Kasumi-1 (cell line): Measurements from ENCODE around the gene GABBR2.
A peak's percentile ranks its signal among the peaks of the same experiment; 100 is the strongest.

Experiments
- DNase-seq, 2 experiments: peaks; one replicate each; lab custom pipeline; 2025; lab: John Stamatoyannopoulos, UW

The GABBR2 gene

GRCh38 chr9:98318834-98319478 is 389.8 kb downstream of the GABBR2 start:
- no peak for DNase-seq

GRCh38 chr9:98318041-98318790 is 390.5 kb downstream of the GABBR2 start:
- DNase-seq: no peak

GRCh38 chr9:98317134-98317857 is 391.4 kb downstream of the GABBR2 start:
- DNase-seq: no peak

GRCh38 chr9:98316445-98317133 is 392.1 kb downstream of the GABBR2 start:
- DNase-seq: no peak

- DNase-seq: peak; percentile 79 to 82
These were observed 393.1 kb downstream of the GABBR2 start for GRCh38 chr9:98315551-98316060.

GRCh38 chr9:98315067-98315453 is 393.7 kb downstream of the GABBR2 start:
- DNase-seq: no peak

GRCh38 chr9:98314381-98315066 is 394.2 kb downstream of the GABBR2 start:
- DNase-seq: no peak

- DNase-seq: no peak
These were observed 396.4 kb downstream of the GABBR2 start for GRCh38 chr9:98312365-98312764.

GRCh38 chr9:98311541-98311940 is 397.2 kb downstream of the GABBR2 start:
- no peak for DNase-seq

- DNase-seq: no peak
These were observed 397.9 kb downstream of the GABBR2 start for GRCh38 chr9:98310752-98311392.

- DNase-seq: no peak
These were observed 402.2 kb downstream of the GABBR2 start for GRCh38 chr9:98306384-98307145.

GRCh38 chr9:98304381-98304780 is 404.4 kb downstream of the GABBR2 start:
- no peak for DNase-seq

- no peak for DNase-seq
These were observed 405.1 kb downstream of the GABBR2 start for GRCh38 chr9:98303633-98304125.

- no peak for DNase-seq
These were observed 405.6 kb downstream of the GABBR2 start for GRCh38 chr9:98302938-98303632.

- no peak for DNase-seq
These were observed 406.6 kb downstream of the GABBR2 start for GRCh38 chr9:98302150-98302549.

- DNase-seq: no peak
These were observed 408.1 kb downstream of the GABBR2 start for GRCh38 chr9:98300611-98301010.

- DNase-seq: no peak
These were observed 410.3 kb downstream of the GABBR2 start for GRCh38 chr9:98298476-98298875.

GRCh38 chr9:98295824-98296223 is 412.9 kb downstream of the GABBR2 start:
- no peak for DNase-seq

- no peak for DNase-seq
These were observed 416.9 kb downstream of the GABBR2 start for GRCh38 chr9:98291820-98292219.

GRCh38 chr9:98290411-98290810 is 418.3 kb downstream of the GABBR2 start:
- no peak for DNase-seq
